ENCODE data around the gene PCNX3.
"Not testable (repeated sequence)": the region's sequence is repeated elsewhere in the genome, so short reads cannot be mapped to it uniquely, and the experiment has no call there.

Gene PCNX3

GRCh38 chr11:65657426-65657825 is 41.9 kb downstream of the PCNX3 start:
- TF ChIP-seq, protein P1, sequence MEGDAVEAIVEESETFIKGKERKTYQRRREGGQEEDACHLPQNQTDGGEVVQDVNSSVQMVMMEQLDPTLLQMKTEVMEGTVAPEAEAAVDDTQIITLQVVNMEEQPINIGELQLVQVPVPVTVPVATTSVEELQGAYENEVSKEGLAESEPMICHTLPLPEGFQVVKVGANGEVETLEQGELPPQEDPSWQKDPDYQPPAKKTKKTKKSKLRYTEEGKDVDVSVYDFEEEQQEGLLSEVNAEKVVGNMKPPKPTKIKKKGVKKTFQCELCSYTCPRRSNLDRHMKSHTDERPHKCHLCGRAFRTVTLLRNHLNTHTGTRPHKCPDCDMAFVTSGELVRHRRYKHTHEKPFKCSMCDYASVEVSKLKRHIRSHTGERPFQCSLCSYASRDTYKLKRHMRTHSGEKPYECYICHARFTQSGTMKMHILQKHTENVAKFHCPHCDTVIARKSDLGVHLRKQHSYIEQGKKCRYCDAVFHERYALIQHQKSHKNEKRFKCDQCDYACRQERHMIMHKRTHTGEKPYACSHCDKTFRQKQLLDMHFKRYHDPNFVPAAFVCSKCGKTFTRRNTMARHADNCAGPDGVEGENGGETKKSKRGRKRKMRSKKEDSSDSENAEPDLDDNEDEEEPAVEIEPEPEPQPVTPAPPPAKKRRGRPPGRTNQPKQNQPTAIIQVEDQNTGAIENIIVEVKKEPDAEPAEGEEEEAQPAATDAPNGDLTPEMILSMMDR (IDR thresholded peaks at IDR 0.05; ENCODE audit: control insufficient read depth, extremely low read depth, insufficient read depth): no peak
- DNase-seq (ENCODE audit: low read depth): no peak

GRCh38 chr11:65658174-65659021 is 42.8 kb downstream of the PCNX3 start:
- no peak for DNase-seq (ENCODE audit: low read depth)
- H3K4me3 ChIP-seq (ENCODE audit: low read depth, low read length): no peak overlapping the region
- TF ChIP-seq, protein P1 (IDR thresholded peaks at IDR 0.05; ENCODE audit: control insufficient read depth, extremely low read depth, insufficient read depth): no peak

More at GRCh38 chr11:65657426-65657825, 41.9 kb downstream of the PCNX3 start:
- H3K4me3 ChIP-seq (ENCODE audit: low read depth, low read length): no peak overlapping the region

- no peak for DNase-seq (ENCODE audit: low read depth)
- TF ChIP-seq, protein P1 (IDR thresholded peaks at IDR 0.05; ENCODE audit: control insufficient read depth, extremely low read depth, insufficient read depth): no peak
- no peak overlapping the region for H3K4me3 ChIP-seq (ENCODE audit: low read depth, low read length)
Observed at GRCh38 chr11:65660038-65660437, 44.5 kb downstream of the PCNX3 start.

DNA sequence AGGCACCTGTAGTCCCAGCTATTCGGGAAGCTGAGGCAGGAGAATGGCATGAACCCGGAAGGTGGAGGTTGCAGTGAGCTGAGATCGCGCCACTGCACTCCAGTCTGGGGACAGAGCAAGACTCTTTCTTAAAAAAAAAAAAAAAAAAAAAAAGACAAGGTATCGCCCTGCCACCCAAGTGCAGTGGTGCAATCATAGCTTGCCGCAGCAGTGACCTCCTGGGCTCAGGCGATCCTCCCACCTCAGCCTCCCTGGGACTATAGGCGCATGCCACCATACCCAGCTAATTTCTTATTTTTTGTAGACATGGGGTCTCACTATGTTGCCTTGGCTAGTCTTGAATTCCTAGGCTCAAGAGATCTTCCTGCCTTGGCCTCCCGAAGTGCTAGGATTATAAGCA is 45.3 kb downstream of the PCNX3 start:
- not testable (repeated sequence) for H3K4me3 ChIP-seq (ENCODE audit: low read depth, low read length); DNase-seq (ENCODE audit: low read depth)

GRCh38 chr11:65661599-65662246 is 46.1 kb downstream of the PCNX3 start:
- DNase-seq (ENCODE audit: low read depth): no peak
- H3K4me3 ChIP-seq (ENCODE audit: low read depth, low read length): peak overlapping the region; percentile 73

GRCh38 chr11:65662247-65662798 is 46.7 kb downstream of the PCNX3 start:
- peak overlapping the region; percentile 73 for H3K4me3 ChIP-seq (ENCODE audit: low read depth, low read length)
- TF ChIP-seq, protein P1 (IDR thresholded peaks at IDR 0.05; ENCODE audit: control insufficient read depth, extremely low read depth, insufficient read depth): no peak
- DNase-seq (ENCODE audit: low read depth): no peak

More at GRCh38 chr11:65661599-65662246, 46.1 kb downstream of the PCNX3 start:
- TF ChIP-seq, protein P1 (IDR thresholded peaks at IDR 0.05; ENCODE audit: control insufficient read depth, extremely low read depth, insufficient read depth): no peak

Data from LNCaP clone FGC (cell line).